Lower leg skin (tissue), 4 donors: ENCODE results near the gene NFAM1. TPM values are rescaled to one million over a fixed set of nuclear protein-coding genes. Genes with fewer than 3 reads are reported as not detected.

Source experiments
- DNase-seq, 2 donors: peaks; one replicate each; pipeline ENCODE4 v3.0.0-alpha.2; 2019; ENCODE audit warnings: low spot score in 2 of 2
- H3K4me3 ChIP-seq: fragments of 200-600 bp; sonication (generic); 2 replicates; pipeline ENCODE4 v1.5.1; 2017; ENCODE audit warnings: mild to moderate bottlenecking, low read depth; ENCODE audit not compliant: poor library complexity, severe bottlenecking
- CTCF ChIP-seq, 3 donors: fragments of 450-650 bp; IDR thresholded peaks; one replicate each; pipeline ENCODE4 v1.5.1; 2016; ENCODE audit warnings: antibody characterized with exemption in 3 of 3, mild to moderate bottlenecking in 3 of 3, moderate library complexity in 2 of 3
- POLR2A ChIP-seq, 2 donors: fragments of 450-650 bp; IDR thresholded peaks; one replicate each; pipeline ENCODE4 v1.6.1; 2016 to 2017; ENCODE audit warnings: antibody characterized with exemption in 2 of 2, mild to moderate bottlenecking in 1 of 2, moderate library complexity in 1 of 2
- WGBS, 2 donors: methylation state at CpG; one replicate each; pipeline ENCODE4 v1.1.5; 2018; 5-methylcytosine and 5-hydroxymethylcytosine counted together
- intact Hi-C: fragments of 100-400 bp; cut with DNase I; formaldehyde crosslinking; loops from one replicate; pipeline ENCODE4 v1.15.0; 2023; ENCODE audit warnings: low total_unique reads
- total RNA-seq, 4 donors: library from RNA; depleted of rRNA; stranded (reverse); fragments of >200 nt; gene quantifications; one replicate each; pipeline ENCODE4 v1.1.0, GENCODE V29; 2016

The NFAM1 gene
- total RNA-seq, 4 donors from 2014 or later, result 1.2 to 2.5 (median 1.3) TPM

DNA sequence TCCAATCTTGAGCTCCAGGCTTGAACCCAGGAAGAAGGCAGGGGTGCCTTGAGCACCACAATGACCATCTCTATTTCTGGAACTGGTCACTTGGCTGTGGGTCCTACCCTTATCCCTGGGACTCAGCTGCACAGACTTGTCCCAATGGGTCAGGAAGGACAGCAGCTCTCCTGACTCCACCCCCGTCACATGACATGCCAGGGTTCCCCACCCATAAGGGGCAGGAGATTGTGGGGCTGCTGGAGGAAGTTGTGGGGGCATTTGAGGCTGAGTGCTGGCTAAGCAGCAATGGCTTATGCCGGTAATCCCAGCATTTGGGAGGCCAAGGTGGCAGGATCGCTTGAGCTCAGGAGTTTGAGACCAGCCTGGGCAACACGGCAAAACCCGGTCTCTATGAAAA lies 56.2 kb downstream of the NFAM1 start:
- 50 to 65% methylated on average over 5 of the region's 5 CpGs for WGBS, 2 donors
- DNase-seq, result peak; percentile 62 to 92
- TF ChIP-seq POLR2A (IDR thresholded peaks at IDR 0.05) (no peak), CTCF (IDR thresholded peaks at IDR 0.05) (no peak)
- H3K4me3 ChIP-seq, result no peak overlapping the region
- intact Hi-C loops, result no loop called here

DNA sequence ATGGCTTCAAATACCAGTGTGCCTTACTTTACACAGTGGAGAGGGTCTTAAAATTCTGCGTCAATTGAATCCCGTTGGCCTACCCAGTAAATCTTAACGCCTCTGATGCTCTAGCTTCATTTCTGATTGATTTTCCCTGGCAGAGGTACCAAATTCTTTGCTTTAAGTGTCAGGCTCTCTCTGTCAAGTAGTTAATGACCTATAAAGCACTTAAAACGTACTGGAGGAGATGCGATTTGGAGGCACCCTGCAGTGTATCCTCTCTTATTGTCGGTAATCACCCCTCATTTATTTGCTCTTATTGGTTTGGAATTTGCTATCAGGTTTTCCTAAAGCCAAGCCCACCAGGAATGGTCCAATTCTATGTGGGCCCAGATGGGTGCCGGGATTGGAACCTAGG lies 59.2 kb downstream of the NFAM1 start:
- WGBS, 2 donors, result 92 to 93% methylated on average over 7 of the region's 7 CpGs
- intact Hi-C loops, result no loop called here

GRCh38 chr22:42371501-42371900 lies 60.7 kb downstream of the NFAM1 start:
- no peak for DNase-seq
- TF ChIP-seq CTCF (IDR thresholded peaks at IDR 0.05), result no peak
- TF ChIP-seq POLR2A (IDR thresholded peaks at IDR 0.05), result no peak
- no peak overlapping the region for H3K4me3 ChIP-seq
- intact Hi-C loops, result no loop called here
- 69 to 72% methylated on average over 3 of the region's 3 CpGs for WGBS, 2 donors

More for the DNA sequence above, 59.2 kb downstream of the NFAM1 start:
- H3K4me3 ChIP-seq, result no peak overlapping the region
- TF ChIP-seq CTCF (IDR thresholded peaks at IDR 0.05), result no peak
- DNase-seq, result no peak

GRCh38 chr22:42371099-42371498 lies 61.1 kb downstream of the NFAM1 start:
- intact Hi-C loops, result no loop called here
- TF ChIP-seq CTCF (IDR thresholded peaks at IDR 0.05), result no peak
- TF ChIP-seq POLR2A (IDR thresholded peaks at IDR 0.05), result no peak
- no peak for DNase-seq
- WGBS, 2 donors, result 76 to 81% methylated on average over 4 of the region's 4 CpGs
- H3K4me3 ChIP-seq, result no peak overlapping the region

DNA sequence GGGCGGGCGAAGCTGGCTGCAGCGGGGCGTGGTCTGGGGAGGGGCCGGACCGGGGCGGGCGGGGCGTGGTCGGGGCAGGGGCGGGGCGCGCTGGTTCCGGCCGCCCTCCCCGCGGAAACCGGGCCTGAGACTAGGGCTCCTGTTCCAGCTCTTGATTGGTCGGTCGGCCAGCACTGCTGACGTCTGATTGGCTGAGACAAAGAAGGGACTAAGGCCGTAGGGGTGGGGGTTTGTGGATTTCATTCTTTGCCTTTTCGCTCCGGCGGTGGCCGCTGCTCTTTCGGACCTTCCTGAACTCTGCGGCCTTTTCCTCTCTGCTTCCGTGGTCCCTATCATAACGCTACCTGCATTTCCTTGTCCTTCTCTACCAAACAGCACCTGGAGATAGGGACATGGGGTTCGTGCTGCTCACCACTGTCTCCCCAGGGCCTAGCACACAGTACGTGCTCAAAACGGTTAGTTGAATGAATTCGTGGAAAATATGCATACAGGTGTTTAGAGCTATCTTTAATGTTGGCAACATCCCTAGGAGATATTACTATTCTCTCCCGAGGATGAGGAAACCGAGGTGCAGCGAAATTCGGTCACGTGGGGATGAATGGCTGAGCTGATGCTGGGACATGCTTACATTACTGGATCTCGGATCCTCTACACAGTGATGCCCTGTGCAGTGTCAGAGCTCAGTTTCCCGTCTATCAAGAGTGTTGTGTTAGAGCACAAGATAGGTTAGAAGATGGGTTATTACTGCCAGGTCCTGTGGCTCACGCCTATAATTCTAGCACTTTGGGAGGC lies 62.8 kb downstream of the NFAM1 start:
- intact Hi-C loops, result no loop called here
- no peak overlapping the region for H3K4me3 ChIP-seq
- peak; percentile 92 to 97 for DNase-seq
- no peak for TF ChIP-seq POLR2A (IDR thresholded peaks at IDR 0.05)
- TF ChIP-seq CTCF (IDR thresholded peaks at IDR 0.05), result no peak
- WGBS, 2 donors, result 7 to 9% methylated on average over 25 to 32 of the region's 42 CpGs
